Upper lobe of right lung (tissue), 1 donor: ENCODE data around the gene GABRB1. TPM values are rescaled to one million over a fixed set of nuclear protein-coding genes. Genes with fewer than 3 reads are reported as not detected.

Experiments
- ATAC-seq: fragments of 200-7000 bp; cut with Tn5 transposase; one replicate; pipeline ENCODE4 v1.9.1; 2020; ENCODE audit warnings: mild to moderate bottlenecking, moderate library complexity
- DNase-seq: peaks from one replicate; pipeline ENCODE4 v3.0.0-alpha.2; 2020
- H3K27ac ChIP-seq: fragments of 200-600 bp; one replicate; pipeline ENCODE4 v1.8.0; 2022
- H3K27me3 ChIP-seq: fragments of 200-600 bp; one replicate; pipeline ENCODE4 v1.8.0; 2022; ENCODE audit warnings: mild to moderate bottlenecking
- H3K36me3 ChIP-seq: fragments of 200-600 bp; one replicate; pipeline ENCODE4 v1.8.0; 2022
- H3K4me1 ChIP-seq: fragments of 200-600 bp; one replicate; pipeline ENCODE4 v1.8.0; 2022
- H3K4me3 ChIP-seq: fragments of 200-600 bp; one replicate; pipeline ENCODE4 v1.8.0; 2022; ENCODE audit warnings: mild to moderate bottlenecking
- H3K9me3 ChIP-seq: fragments of 200-600 bp; one replicate; pipeline ENCODE4 v1.8.0; 2022
- intact Hi-C: fragments of 100-400 bp; cut with DNase I; formaldehyde crosslinking; loops from one replicate; pipeline ENCODE4 v1.11.0; 2022
- total RNA-seq: library from RNA; stranded (reverse); fragmentation: NEBNext Ultra II Directional; extraction: Animal tissue kit (Norgen Biotek cat#: 25700); gene quantifications from one replicate; pipeline ENCODE4 v1.2.1, GENCODE V29; 2021
- TF ChIP-seq, protein P1 (sequence below): fragments of 200-600 bp; IDR thresholded peaks from one replicate; pipeline ENCODE4 v1.8.0; 2022; ENCODE audit warnings: antibody characterized with exemption
- donor health status: DM: no; HTN: yes; CAD: no; lungs with severe emphysema.

The GABRB1 gene
- total RNA-seq, 1 donor from 2014 or later, result not detected

DNA sequence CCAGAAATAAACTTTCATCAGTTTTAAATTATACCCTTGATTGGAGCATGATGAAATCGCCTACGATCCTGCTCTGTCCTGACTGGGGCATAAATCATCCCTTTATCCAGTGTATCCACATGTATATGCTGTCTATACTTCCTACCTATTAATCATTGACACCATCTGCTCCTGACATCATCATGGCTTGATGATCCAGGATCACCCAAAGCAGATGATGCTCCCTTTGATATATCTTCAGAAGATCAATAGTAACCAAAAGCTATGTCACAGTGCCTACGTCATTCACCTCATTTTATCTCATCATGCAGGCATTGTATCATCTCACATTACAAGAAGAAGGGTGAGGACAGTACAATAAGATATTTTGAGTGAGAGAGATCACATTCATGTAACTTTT, 294.7 kb downstream of the GABRB1 start:
- Histone ChIP-seq H3K27me3 (no peaks in the 10 kb centered on the region), H3K4me1 (no peaks in the 10 kb centered on the region), H3K9me3 (no peaks in the 10 kb centered on the region), H3K36me3 (no peaks in the 10 kb centered on the region), H3K4me3 (no peak overlapping the region), H3K27ac (no peak overlapping the region)
- ATAC-seq, result no peak
- no peak for DNase-seq
- intact Hi-C loops, result no loop called here
- TF ChIP-seq, protein P1, sequence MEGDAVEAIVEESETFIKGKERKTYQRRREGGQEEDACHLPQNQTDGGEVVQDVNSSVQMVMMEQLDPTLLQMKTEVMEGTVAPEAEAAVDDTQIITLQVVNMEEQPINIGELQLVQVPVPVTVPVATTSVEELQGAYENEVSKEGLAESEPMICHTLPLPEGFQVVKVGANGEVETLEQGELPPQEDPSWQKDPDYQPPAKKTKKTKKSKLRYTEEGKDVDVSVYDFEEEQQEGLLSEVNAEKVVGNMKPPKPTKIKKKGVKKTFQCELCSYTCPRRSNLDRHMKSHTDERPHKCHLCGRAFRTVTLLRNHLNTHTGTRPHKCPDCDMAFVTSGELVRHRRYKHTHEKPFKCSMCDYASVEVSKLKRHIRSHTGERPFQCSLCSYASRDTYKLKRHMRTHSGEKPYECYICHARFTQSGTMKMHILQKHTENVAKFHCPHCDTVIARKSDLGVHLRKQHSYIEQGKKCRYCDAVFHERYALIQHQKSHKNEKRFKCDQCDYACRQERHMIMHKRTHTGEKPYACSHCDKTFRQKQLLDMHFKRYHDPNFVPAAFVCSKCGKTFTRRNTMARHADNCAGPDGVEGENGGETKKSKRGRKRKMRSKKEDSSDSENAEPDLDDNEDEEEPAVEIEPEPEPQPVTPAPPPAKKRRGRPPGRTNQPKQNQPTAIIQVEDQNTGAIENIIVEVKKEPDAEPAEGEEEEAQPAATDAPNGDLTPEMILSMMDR, result no peak

DNA sequence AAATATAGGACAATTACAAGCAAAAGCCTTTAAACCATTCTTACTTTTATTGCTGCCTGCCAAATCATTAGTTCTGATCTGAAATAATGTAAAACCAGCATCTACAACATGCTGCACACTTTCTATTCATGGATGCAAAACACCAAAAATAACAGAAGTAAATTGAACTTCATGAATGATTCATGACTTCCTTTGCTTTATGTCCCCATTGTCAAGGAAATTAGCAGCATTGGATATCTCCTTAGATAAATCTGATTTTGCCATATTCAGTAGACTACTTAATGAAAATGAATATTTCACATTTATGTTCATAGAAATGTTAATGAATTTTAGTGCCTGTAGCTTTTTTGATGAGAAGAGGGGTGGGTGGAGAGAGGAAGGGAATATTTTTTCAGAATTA, 299.5 kb downstream of the GABRB1 start:
- intact Hi-C loops, result no loop called here
- Histone ChIP-seq H3K27ac (no peak overlapping the region), H3K4me1 (no peaks in the 10 kb centered on the region)

DNA sequence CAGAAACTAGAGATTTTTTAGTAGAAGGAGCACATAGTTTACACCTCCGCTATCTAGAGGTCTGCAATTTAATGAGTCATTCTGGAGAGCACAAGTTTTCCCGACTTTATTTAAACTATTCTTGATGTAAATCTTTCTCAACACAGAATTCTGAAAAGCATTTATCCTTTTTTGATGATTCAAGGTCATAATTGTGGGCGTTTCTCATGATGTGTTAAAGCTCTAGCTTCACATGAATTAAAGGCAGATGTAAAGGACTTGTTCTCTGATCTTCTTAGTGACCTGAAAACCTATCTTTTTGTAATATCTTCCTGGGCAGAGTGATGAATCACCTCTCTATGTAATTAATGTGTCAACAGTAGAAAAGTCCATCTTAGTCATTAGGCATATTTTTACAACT, 303.3 kb downstream of the GABRB1 start:
- Histone ChIP-seq H3K27me3 (no peaks in the 10 kb centered on the region), H3K9me3 (no peaks in the 10 kb centered on the region), H3K4me1 (no peaks in the 10 kb centered on the region), H3K36me3 (no peaks in the 10 kb centered on the region), H3K27ac (no peak overlapping the region), H3K4me3 (no peak overlapping the region)
- DNase-seq, result no peak
- no peak for ATAC-seq
- TF ChIP-seq, protein P1, result no peak
- intact Hi-C loops, result no loop called here

More for the DNA sequence above, 299.5 kb downstream of the GABRB1 start:
- TF ChIP-seq, protein P1, result no peak
- ATAC-seq, result no peak
- Histone ChIP-seq H3K9me3 (no peaks in the 10 kb centered on the region), H3K27me3 (no peaks in the 10 kb centered on the region), H3K36me3 (no peaks in the 10 kb centered on the region), H3K4me3 (no peak overlapping the region)
- DNase-seq, result no peak

DNA sequence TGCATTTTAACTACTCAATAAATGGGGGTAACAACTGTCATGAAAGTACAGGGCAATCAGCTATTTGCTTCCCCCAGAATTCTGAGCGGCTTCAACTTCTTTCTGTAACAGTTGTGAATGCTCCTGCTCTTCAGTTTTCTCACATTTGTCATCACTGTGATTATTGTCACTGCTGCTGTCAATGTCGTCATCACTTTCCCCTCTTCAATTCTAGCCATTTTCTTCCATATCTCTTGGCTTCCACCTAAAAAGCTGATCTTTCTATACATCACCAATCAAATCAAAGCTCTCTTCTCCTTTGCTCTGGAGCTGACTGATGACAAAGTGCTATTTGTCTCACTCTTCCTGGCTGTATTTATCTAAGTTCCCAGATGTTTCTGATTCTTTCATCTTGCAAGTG, 306.5 kb downstream of the GABRB1 start:
- Histone ChIP-seq H3K4me1 (no peaks in the 10 kb centered on the region), H3K4me3 (no peak overlapping the region), H3K9me3 (no peaks in the 10 kb centered on the region), H3K27ac (no peak overlapping the region), H3K36me3 (no peaks in the 10 kb centered on the region), H3K27me3 (no peaks in the 10 kb centered on the region)
- TF ChIP-seq, protein P1, result no peak
- DNase-seq, result no peak
- intact Hi-C loops, result no loop called here
- ATAC-seq, result no peak

DNA sequence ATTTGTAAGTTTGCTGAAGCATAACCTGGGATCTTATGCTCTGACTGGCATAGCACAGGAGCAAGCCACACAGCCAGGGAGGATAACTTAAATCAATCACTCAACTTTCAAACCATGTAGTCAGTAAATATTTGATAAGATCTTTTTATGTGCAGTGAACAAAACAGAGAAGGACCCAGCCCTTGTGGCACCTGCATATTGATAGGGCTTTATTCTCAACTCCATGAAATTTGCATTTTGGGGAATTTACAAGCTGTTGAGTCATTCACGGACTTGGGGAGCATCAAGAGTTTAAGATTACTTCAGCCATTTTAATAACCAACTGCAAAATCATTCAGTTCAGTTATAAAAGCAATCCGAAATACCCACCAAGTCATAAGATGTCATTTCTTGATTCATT, 309.5 kb downstream of the GABRB1 start:
- Histone ChIP-seq H3K4me3 (no peak overlapping the region), H3K9me3 (no peaks in the 10 kb centered on the region), H3K27ac (no peak overlapping the region), H3K36me3 (no peaks in the 10 kb centered on the region), H3K4me1 (no peaks in the 10 kb centered on the region), H3K27me3 (no peaks in the 10 kb centered on the region)
- ATAC-seq (no peak), DNase-seq (no peak)
- TF ChIP-seq, protein P1, result no peak
- intact Hi-C loops, result no loop called here

DNA sequence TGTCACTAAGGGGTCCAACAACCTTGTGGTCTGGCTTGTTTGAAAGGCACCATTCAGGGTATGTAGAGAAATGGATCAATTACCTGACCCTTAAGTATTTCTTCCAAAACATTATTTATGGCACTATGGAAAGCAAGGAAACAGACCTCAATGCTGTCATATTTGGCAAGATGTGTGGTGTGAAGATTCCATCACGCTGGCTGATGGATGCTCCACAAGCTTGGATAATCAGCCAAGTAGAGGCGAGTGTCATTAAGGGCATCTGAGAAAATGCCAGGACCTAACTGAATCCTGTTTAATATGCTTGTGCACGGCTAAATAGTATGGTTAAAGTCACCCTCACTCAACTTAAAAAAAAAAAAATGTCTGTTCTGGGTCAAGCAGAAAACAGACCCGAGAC, 311.4 kb downstream of the GABRB1 start:
- DNase-seq (no peak), ATAC-seq (no peak)
- H3K4me1 ChIP-seq, result no peaks in the 10 kb centered on the region
- no peak overlapping the region for H3K4me3 ChIP-seq
- H3K27ac ChIP-seq, result no peak overlapping the region
- TF ChIP-seq, protein P1, result no peak
- H3K9me3 ChIP-seq, result no peaks in the 10 kb centered on the region
- no peaks in the 10 kb centered on the region for H3K27me3 ChIP-seq
- intact Hi-C loops, result no loop called here
- no peaks in the 10 kb centered on the region for H3K36me3 ChIP-seq
